Placental epithelial cell (primary cell): ENCODE data around the gene SHTN1. TPM values are rescaled to one million over a fixed set of nuclear protein-coding genes. Genes with fewer than 3 reads are reported as not detected.

Experiments used
- small RNA-seq: library from RNA; depleted of rRNA; stranded (forward); fragments of <200 nt; gene quantifications from one replicate; pipeline ENCODE3, GENCODE V24; 2012
- total RNA-seq: library from RNA; depleted of rRNA; stranded (reverse); fragments of >200 nt; gene quantifications from 2 replicates; pipeline ENCODE4 v1.2.3, GENCODE V29; 2012

The SHTN1 gene, protein sequence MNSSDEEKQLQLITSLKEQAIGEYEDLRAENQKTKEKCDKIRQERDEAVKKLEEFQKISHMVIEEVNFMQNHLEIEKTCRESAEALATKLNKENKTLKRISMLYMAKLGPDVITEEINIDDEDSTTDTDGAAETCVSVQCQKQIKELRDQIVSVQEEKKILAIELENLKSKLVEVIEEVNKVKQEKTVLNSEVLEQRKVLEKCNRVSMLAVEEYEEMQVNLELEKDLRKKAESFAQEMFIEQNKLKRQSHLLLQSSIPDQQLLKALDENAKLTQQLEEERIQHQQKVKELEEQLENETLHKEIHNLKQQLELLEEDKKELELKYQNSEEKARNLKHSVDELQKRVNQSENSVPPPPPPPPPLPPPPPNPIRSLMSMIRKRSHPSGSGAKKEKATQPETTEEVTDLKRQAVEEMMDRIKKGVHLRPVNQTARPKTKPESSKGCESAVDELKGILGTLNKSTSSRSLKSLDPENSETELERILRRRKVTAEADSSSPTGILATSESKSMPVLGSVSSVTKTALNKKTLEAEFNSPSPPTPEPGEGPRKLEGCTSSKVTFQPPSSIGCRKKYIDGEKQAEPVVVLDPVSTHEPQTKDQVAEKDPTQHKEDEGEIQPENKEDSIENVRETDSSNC
- total RNA-seq = 10.7 and 14.1 TPM in 2 replicates

DNA sequence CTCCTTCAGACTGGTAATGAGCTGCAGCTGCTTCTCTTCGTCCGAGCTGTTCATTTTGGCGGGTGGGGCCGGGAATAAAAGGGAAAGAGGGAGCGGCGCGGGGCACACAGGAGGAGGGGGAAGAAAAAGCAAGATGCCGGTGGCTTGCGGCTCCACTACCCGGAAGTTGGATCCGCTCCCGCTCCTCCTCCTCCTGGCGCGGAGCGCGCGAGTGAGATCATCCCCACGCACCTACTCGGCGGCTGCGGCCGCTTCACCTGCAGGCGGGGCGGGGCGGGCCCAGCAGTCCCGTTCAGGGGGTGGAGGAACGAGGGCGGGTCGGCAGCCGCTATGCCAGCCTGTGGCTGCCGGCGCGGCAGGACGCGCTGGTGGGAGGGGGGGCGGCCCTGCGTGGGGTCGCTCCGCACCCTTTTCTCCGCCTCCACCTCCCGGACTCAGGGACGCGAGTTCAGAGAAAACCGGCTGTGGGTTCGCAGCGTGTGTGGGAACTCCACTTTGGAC is at the start of gene SHTN1:
Gene SHTN1, minus strand, starts transcription at position 162 of the 501 bp plus-strand sequence. Its CDS starts 108 bp downstream, at position 54.

DNA sequence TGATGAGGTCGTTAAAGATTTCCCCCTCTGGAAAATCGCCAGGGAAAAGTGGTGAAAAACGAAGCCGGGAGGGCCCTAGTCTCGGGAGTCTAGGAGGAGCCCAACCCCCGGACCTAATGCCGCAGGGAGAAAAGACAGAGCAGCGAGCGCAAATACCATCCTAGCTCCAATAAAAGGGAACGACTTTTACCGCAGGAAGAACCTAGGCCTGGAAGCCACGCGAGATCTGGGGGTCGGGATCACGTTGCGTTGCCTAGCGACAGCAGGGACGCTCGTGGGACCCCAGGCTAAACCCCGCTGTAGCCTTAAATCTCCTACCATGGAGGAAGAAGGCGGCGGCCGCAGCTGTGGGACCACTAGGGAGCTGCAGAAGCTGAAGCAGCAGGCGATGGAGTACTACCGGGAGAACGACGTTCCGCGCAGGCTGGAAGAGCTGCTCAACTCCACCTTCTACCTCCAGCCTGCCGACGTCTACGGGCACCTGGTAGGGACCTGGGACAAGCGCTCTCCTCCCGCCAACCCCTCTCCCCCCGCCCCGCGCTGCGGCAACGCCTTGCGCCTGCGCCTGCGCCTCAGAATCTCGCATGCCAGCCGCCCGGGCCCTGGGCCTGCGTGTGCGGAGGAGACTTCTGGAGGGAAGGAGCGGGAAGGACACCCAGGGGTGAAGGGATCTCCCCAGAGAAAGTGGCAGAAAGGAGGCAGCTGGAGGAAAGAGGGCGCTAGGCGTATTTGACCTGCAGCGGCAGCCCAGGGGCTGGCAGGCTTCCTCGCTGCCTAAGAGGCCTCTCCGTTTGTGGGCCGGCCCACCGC is 155.5 kb downstream of the SHTN1 start, which contains the start of gene ENO4:
Gene ENO4, plus strand, starts transcription at position 252 of the 810 bp plus-strand sequence. Its CDS starts 68 bp downstream, at position 320.

Small RNA genes within 50 kb of the gene (small RNA-seq; reads per million reads assigned to genes)
- not detected for gene AC012308.1

Other genes with a start within 250 kb of the SHTN1 start
- 0.39 TPM in 1 of 2 replicates, not detected in the other for gene ENO4, start 155.7 kb downstream of the SHTN1 start, total RNA-seq
- not detected in 2 replicates for gene VAX1, start 133.1 kb upstream of the SHTN1 start, total RNA-seq
- gene KCNK18, start 192.3 kb upstream of the SHTN1 start, total RNA-seq = not detected in 2 replicates
- gene SLC18A2, start 235.9 kb upstream of the SHTN1 start, total RNA-seq = not detected in 2 replicates